Karpas-422 (cell line): ENCODE results near the gene SKA3. TPM values are rescaled to one million over a fixed set of nuclear protein-coding genes. Genes with fewer than 3 reads are reported as not detected.

Experiments used
- small RNA-seq: library from RNA; depleted of rRNA; stranded (forward); fragments of <200 nt; gene quantifications from one replicate; pipeline ENCODE3, GENCODE V24; 2014
- total RNA-seq: library from RNA; depleted of rRNA; stranded (reverse); fragments of >200 nt; shearing (Covaris generic); gene quantifications from 2 replicates; pipeline ENCODE4 v1.2.3, GENCODE V29; 2014; ENCODE audit warnings: low replicate concordance; rRNA removed

The SKA3 gene
- total RNA-seq, 1 experiment from 2014 or later, result 34.2 TPM

Small RNA genes within 50 kb of the gene (small RNA-seq; reads per million reads assigned to genes)
- gene AL158032.1 (not detected), gene RF00086 (0.16 reads per million), gene RF02116 (not detected)

Other genes with a start within 250 kb of the SKA3 start
- not detected in 2 replicates for gene LATS2, start 115.0 kb downstream of the SKA3 start, total RNA-seq
- gene SAP18, start 36.4 kb downstream of the SKA3 start, total RNA-seq, result 85.4 and 112 TPM in 2 replicates
- 31.8 and 35.2 TPM in 2 replicates for gene MRPL57, start 106 bp upstream of the SKA3 start, total RNA-seq